GM23338 (cell line): Measurements from ENCODE around the gene SYT9. TPM values are rescaled to one million over a fixed set of nuclear protein-coding genes. Genes with fewer than 3 reads are reported as not detected.

Experiments
- ATAC-seq: fragments of 200-7000 bp; cut with Tn5 transposase; 3 replicates; pipeline ENCODE4 v1.9.1; 2020
- DNase-seq: peaks from one replicate; pipeline ENCODE4 v3.0.0-alpha.2; 2015; ENCODE audit warnings: low spot score
- H2AFZ ChIP-seq: fragments of 200-600 bp; sonication (generic); 2 replicates; pipeline ENCODE4 v1.8.0; 2016; ENCODE audit warnings: antibody characterized with exemption, mild to moderate bottlenecking, moderate library complexity
- H3F3A ChIP-seq: fragments of 200-600 bp; sonication (generic); replicated peaks from 2 replicates; pipeline ENCODE4 v1.8.0; 2017; ENCODE audit warnings: antibody characterized with exemption, mixed run types, low read depth
- H3K27ac ChIP-seq: fragments of 200-600 bp; sonication (generic); 2 replicates; pipeline ENCODE4 v1.6.1; 2016; ENCODE audit warnings: low read depth
- H3K27me3 ChIP-seq: fragments of 200-600 bp; sonication (generic); 2 replicates; pipeline ENCODE4 v1.8.0; 2016; ENCODE audit warnings: mild to moderate bottlenecking, mixed run types, moderate library complexity; ENCODE audit not compliant: insufficient read depth
- H3K36me3 ChIP-seq: fragments of 200-600 bp; sonication (generic); 2 replicates; pipeline ENCODE4 v1.8.0; 2016; ENCODE audit warnings: mild to moderate bottlenecking; ENCODE audit not compliant: insufficient read depth
- H3K4me1 ChIP-seq: fragments of 200-600 bp; sonication (generic); 2 replicates; pipeline ENCODE4 v1.8.0; 2016; ENCODE audit warnings: mild to moderate bottlenecking, moderate library complexity; ENCODE audit not compliant: insufficient read depth
- H3K4me2 ChIP-seq: fragments of 200-600 bp; sonication (generic); 2 replicates; pipeline ENCODE4 v1.7.1; 2017; ENCODE audit warnings: mixed run types
- H3K4me3 ChIP-seq: fragments of 200-600 bp; sonication (generic); 2 replicates; pipeline ENCODE4 v1.6.1; 2016; ENCODE audit warnings: mixed run types
- H3K79me2 ChIP-seq: fragments of 200-600 bp; sonication (generic); replicated peaks from 2 replicates; pipeline ENCODE4 v1.8.0; 2017; ENCODE audit warnings: mild to moderate bottlenecking; ENCODE audit not compliant: insufficient read depth
- H3K9me2 ChIP-seq: fragments of 200-600 bp; sonication (generic); 2 replicates; pipeline ENCODE4 v1.8.0; 2017; ENCODE audit not compliant: insufficient read depth
- H4K20me1 ChIP-seq: fragments of 200-600 bp; sonication (generic); replicated peaks from 2 replicates; pipeline ENCODE4 v1.8.0; 2017; ENCODE audit warnings: mild to moderate bottlenecking; ENCODE audit not compliant: insufficient read depth
- H3K27ac Mint-ChIP-seq: 2 replicates; pipeline ENCODE4 v1.8.0; 2020; ENCODE audit warnings: inconsistent platforms, mild to moderate bottlenecking, moderate library complexity, mixed read lengths
- H3K27me3 Mint-ChIP-seq: 3 replicates; pipeline ENCODE4 v1.8.0; 2022; ENCODE audit warnings: low read depth, mild to moderate bottlenecking, moderate library complexity, mixed read lengths, inconsistent platforms; ENCODE audit not compliant: insufficient read depth, poor library complexity
- H3K36me3 Mint-ChIP-seq: 3 replicates; pipeline ENCODE4 v1.8.0; 2021; ENCODE audit warnings: low read depth, mild to moderate bottlenecking, inconsistent platforms, moderate library complexity, mixed read lengths
- H3K4me1 Mint-ChIP-seq: 3 replicates; pipeline ENCODE4 v1.8.0; 2020; ENCODE audit warnings: mild to moderate bottlenecking, inconsistent platforms, mixed read lengths
- H3K4me3 Mint-ChIP-seq: 3 replicates; pipeline ENCODE4 v1.8.0; 2021; ENCODE audit warnings: moderate library complexity, mild to moderate bottlenecking, inconsistent platforms, mixed read lengths
- H3K9me3 Mint-ChIP-seq: 3 replicates; pipeline ENCODE4 v1.8.0; 2020; ENCODE audit warnings: moderate library complexity, mild to moderate bottlenecking, inconsistent platforms, mixed read lengths
- CREB1 ChIP-seq: fragments of 250-450 bp; sonication (Bioruptor Pico); IDR thresholded peaks from 2 replicates; pipeline ENCODE4 v1.5.0; 2020; ENCODE audit warnings: low read depth, mild to moderate bottlenecking, moderate library complexity
- CTCF ChIP-seq, 2 experiments: fragments of 200-600 bp in 1 of 2; sonication (generic) in 1 of 2; conservative IDR thresholded peaks; 2 replicates each; pipeline versions ENCODE4 v1.5.1 to v1.6.1; 2016 to 2017; ENCODE audit warnings: antibody characterized with exemption in 2 of 2, low read depth in 2 of 2, mild to moderate bottlenecking in 2 of 2, moderate library complexity in 1 of 2
- EZH2 ChIP-seq: fragments of 200-600 bp; sonication (generic); IDR thresholded peaks from one replicate; pipeline ENCODE4 v1.8.0; 2017; ENCODE audit warnings: antibody characterized with exemption, mild to moderate bottlenecking, low read depth; ENCODE audit not compliant: unreplicated experiment
- EZH2phosphoT487 ChIP-seq: fragments of 200-600 bp; sonication (generic); IDR thresholded peaks from one replicate; pipeline ENCODE4 v1.8.1; 2018; ENCODE audit warnings: antibody characterized with exemption; ENCODE audit not compliant: unreplicated experiment
- JUNB ChIP-seq: IDR thresholded peaks from one replicate; pipeline ENCODE4 v1.6.1; 2016; ENCODE audit warnings: antibody characterized with exemption; ENCODE audit not compliant: unreplicated experiment
- NANOG ChIP-seq: IDR thresholded peaks from 2 replicates; pipeline ENCODE4 v1.6.1; 2016; ENCODE audit warnings: antibody characterized with exemption, borderline replicate concordance
- POLR2AphosphoS5 ChIP-seq: IDR thresholded peaks from 2 replicates; pipeline ENCODE4 v1.6.1; 2016; ENCODE audit warnings: antibody characterized with exemption, low read depth
- REST ChIP-seq: IDR thresholded peaks from one replicate; pipeline ENCODE4 v1.6.1; 2018; ENCODE audit warnings: antibody characterized with exemption; ENCODE audit not compliant: unreplicated experiment
- STAT1 ChIP-seq: IDR thresholded peaks from one replicate; pipeline ENCODE4 v1.6.1; 2016; ENCODE audit warnings: antibody characterized with exemption; ENCODE audit not compliant: unreplicated experiment
- ZNF114 ChIP-seq: fragments of 250-450 bp; sonication (Bioruptor Pico); IDR thresholded peaks from 2 replicates; pipeline ENCODE4 v1.5.0; 2020; ENCODE audit warnings: mild to moderate bottlenecking, moderate library complexity
- ZNF331 ChIP-seq: fragments of 250-450 bp; sonication (Bioruptor Pico); IDR thresholded peaks from 2 replicates; pipeline ENCODE4 v1.5.0; 2020; ENCODE audit warnings: low read depth, mild to moderate bottlenecking, moderate library complexity
- ZNF462 ChIP-seq: fragments of 250-450 bp; sonication (Bioruptor Pico); IDR thresholded peaks from 2 replicates; pipeline ENCODE4 v1.5.0; 2020; ENCODE audit warnings: mild to moderate bottlenecking, moderate library complexity
- polyA plus RNA-seq: library from polyadenylated mRNA; unstranded; fragments of >200 nt; fragmentation: Nextera tagmentation; extraction: Ambion mirVana; gene quantifications from 2 replicates; pipeline ENCODE4 v1.2.1, GENCODE V29; 2016
- total RNA-seq: library from RNA; depleted of rRNA; stranded (reverse); fragments of >200 nt; shearing (Covaris generic); gene quantifications from 2 replicates; pipeline ENCODE4 v1.2.3, GENCODE V29; 2014
- TF ChIP-seq, protein P1 (sequence below): IDR thresholded peaks from 2 replicates; pipeline ENCODE4 v1.6.1; 2016; ENCODE audit warnings: antibody characterized with exemption

Gene SYT9
- total and polyA plus RNA-seq, 2 experiments from 2014 or later, result 0.91 to 2.4 TPM

DNA sequence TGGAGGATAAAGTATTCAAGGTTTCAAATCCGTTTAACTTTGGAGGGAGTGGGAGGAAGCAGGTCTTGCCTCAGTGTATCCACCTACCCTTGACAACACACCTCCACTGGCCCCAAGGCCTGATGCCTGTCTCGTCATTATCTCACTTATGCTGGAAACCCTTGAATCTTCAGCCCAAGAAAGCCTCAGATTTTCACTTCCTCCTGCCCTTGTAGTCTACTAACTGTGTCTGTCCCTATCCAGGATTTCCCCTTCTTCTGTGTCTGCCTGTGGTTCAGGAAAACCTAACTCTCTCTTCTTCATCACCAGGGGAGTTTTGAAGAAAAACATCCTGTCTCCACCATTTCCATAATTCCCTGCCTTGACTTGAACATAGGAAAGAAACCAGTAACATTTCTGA lies 56.1 kb downstream of the SYT9 start:
- no peak overlapping the region for H3K4me3 Mint-ChIP-seq
- no peaks in the 10 kb centered on the region for H3K27me3 ChIP-seq
- H3K9me2 ChIP-seq, result peaks cover 13% of the 10 kb centered on the region; the same call in 1 of the 2 replicates
- peaks cover 4% of the 10 kb centered on the region; the same call in 1 of the 2 replicates for H3K4me1 ChIP-seq
- no peak overlapping the region for H3K27ac ChIP-seq
- no peaks in the 10 kb centered on the region; the same call in 2 of the 3 replicates for H3K36me3 Mint-ChIP-seq
- no peak overlapping the region for H3K4me3 ChIP-seq
- H3K9me3 Mint-ChIP-seq, result no peaks in the 10 kb centered on the region; the same call in 2 of the 3 replicates
- no peaks in the 10 kb centered on the region for H3F3A ChIP-seq
- no peak overlapping the region for H3K27ac Mint-ChIP-seq
- no peak overlapping the region for H3K4me2 ChIP-seq
- no peaks in the 10 kb centered on the region for H3K79me2 ChIP-seq
- H3K4me1 Mint-ChIP-seq, result peaks cover 13% of the 10 kb centered on the region; the same call in 2 of the 3 replicates
- ATAC-seq (no peak), DNase-seq (no peak)
- H4K20me1 ChIP-seq, result no peaks in the 10 kb centered on the region
- TF ChIP-seq STAT1 (no peak), CTCF (conservative IDR thresholded peaks at IDR 0.05; ENCODE audit: low read depth in 2 of 2) (no peak), EZH2phosphoT487 (no peak), ZNF462 (CRISPR knock-in tag) (no peak), NANOG (no peak), EZH2 (no peak), ZNF331 (CRISPR knock-in tag) (no peak), JUNB (no peak), ZNF114 (CRISPR knock-in tag) (no peak), POLR2AphosphoS5 (no peak), CREB1 (CRISPR knock-in tag) (no peak), REST (no peak)
- TF ChIP-seq, protein P1, sequence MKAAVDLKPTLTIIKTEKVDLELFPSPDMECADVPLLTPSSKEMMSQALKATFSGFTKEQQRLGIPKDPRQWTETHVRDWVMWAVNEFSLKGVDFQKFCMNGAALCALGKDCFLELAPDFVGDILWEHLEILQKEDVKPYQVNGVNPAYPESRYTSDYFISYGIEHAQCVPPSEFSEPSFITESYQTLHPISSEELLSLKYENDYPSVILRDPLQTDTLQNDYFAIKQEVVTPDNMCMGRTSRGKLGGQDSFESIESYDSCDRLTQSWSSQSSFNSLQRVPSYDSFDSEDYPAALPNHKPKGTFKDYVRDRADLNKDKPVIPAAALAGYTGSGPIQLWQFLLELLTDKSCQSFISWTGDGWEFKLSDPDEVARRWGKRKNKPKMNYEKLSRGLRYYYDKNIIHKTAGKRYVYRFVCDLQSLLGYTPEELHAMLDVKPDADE, result no peak
- H2AFZ ChIP-seq, result no peak overlapping the region
- no peaks in the 10 kb centered on the region for H3K36me3 ChIP-seq
- peaks cover 3% of the 10 kb centered on the region for H3K27me3 Mint-ChIP-seq
